ENCODE results near the gene ATL3. TPM values are rescaled to one million over a fixed set of nuclear protein-coding genes. Genes with fewer than 3 reads are reported as not detected.

ATL3 gene, protein sequence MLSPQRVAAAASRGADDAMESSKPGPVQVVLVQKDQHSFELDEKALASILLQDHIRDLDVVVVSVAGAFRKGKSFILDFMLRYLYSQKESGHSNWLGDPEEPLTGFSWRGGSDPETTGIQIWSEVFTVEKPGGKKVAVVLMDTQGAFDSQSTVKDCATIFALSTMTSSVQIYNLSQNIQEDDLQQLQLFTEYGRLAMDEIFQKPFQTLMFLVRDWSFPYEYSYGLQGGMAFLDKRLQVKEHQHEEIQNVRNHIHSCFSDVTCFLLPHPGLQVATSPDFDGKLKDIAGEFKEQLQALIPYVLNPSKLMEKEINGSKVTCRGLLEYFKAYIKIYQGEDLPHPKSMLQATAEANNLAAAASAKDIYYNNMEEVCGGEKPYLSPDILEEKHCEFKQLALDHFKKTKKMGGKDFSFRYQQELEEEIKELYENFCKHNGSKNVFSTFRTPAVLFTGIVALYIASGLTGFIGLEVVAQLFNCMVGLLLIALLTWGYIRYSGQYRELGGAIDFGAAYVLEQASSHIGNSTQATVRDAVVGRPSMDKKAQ
- 10 to 100 TPM; 41.9 to 42.1 TPM for total RNA-seq
- polyA plus RNA-seq = 21.5 TPM

DNA sequence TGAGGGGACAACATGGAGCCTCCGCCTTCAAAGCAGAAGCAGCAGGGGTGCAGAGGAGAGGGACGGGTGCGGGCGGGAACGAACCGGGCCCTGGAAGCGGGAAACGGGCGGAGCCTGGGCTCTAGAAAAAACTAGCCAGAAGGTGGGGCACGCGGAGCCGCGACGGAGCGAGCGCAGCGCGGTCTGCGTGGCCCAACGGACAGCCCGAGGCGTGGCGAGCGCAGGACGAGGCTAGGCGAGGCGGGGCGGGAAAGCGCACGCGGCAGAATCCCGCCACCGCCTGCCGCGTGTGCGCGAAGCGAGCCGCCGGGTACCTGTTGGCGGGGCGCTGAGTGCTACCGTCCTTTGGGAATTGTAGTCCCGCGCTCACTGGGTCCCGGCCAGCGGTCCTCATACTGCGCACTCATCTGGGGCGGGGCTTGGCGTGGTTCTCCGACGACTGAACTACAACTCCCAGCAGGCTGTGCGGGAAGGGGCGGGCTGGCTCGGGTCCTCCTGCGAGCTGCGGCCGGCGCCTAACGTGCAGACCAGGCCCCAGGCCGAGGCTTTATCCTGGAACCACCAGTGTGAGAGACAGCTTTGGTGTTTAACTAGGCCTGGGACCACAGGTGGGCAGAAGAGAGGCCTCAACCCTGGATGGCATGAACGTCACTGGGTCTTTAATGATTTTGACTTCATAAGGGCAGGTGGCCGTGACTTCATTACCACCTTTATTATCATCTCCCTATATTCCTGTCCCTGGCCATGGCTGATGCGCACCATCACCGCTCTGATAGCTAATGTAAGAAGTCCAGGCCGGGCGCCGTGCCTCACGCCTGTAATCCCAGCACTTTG is at the start of gene ATL3:
TSS of gene ATL3 (minus strand) at position 55 of the 834 bp plus-strand sequence. CDS start at position 14, 41 bp downstream.
- H3K27me3 Mint-ChIP-seq = no peaks in the 10 kb centered on the region
- H3K4me1 ChIP-seq (ENCODE audit: insufficient read depth, low read length) = peaks cover 24% of the 10 kb centered on the region

DNA sequence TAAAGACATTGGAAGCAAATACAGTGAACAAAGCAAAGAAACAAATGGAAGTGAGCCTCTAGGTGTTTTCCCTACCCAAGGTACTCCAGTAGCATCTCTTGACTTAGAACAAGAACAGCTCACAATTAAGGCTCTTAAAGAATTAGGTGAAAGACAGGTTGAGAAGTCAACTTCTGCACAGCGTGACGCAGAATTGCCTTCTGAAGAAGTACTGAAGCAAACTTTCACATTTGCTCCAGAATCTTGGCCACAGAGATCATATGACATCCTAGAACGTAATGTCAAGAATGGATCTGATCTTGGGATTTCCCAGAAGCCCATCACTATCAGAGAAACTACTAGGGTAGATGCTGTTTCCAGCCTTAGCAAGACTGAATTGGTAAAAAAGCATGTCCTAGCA is 49.4 kb upstream of the ATL3 start:
- CTCF ChIA-PET = no interaction called here
- no peaks in the 10 kb centered on the region for H3K27me3 Mint-ChIP-seq

More for the DNA sequence above, at the start of gene ATL3:
- peaks cover 22 to 44% (median 30%) of the 10 kb centered on the region in 3 donors for H3K4me1 Mint-ChIP-seq
- CTCF ChIA-PET = interaction anchor here (0.6 to 3.5 kb wide), 9 partner anchors 8 to 104 kb away, joined by 3 to 16 read pairs (median 4); partner anchors contain the start of genes RTN3 and ZFTA
- POLR2A ChIA-PET = interaction anchor here (1.0 to 2.8 kb wide), 4 partner anchors 10 to 790 kb away, joined by 3 to 19 read pairs (median 4); partner anchors contain the start of genes PLAAT4 and RTN3
- peak within 1 kb of the TSS; percentile 76 to 93 (median 88) for H3K27ac Mint-ChIP-seq
- H3K9me3 Mint-ChIP-seq = no peaks in the 10 kb centered on the region
- peak within 1 kb of the TSS; percentile 82 to 94 (median 86) for H3K4me3 Mint-ChIP-seq
- Histone ChIP-seq H3K27me3 (ENCODE audit: insufficient read depth, low read length, poor library complexity, severe bottlenecking) (no peaks in the 10 kb centered on the region), H3K9me3 (ENCODE audit: low read length) (no peaks in the 10 kb centered on the region), H3K4me3 (ENCODE audit: low read length) (peak within 1 kb of the TSS; percentile 79), H3K36me3 (ENCODE audit: insufficient read depth, low read length) (no peaks in the 10 kb centered on the region), H3K27ac (ENCODE audit: low read depth, low read length) (peak within 1 kb of the TSS; percentile 79)
- peak; percentile 90 to 95 (median 91) for DNase-seq
- H3K36me3 Mint-ChIP-seq = peaks cover 0 to 16% (median 5%) of the 10 kb centered on the region in 3 donors

DNA sequence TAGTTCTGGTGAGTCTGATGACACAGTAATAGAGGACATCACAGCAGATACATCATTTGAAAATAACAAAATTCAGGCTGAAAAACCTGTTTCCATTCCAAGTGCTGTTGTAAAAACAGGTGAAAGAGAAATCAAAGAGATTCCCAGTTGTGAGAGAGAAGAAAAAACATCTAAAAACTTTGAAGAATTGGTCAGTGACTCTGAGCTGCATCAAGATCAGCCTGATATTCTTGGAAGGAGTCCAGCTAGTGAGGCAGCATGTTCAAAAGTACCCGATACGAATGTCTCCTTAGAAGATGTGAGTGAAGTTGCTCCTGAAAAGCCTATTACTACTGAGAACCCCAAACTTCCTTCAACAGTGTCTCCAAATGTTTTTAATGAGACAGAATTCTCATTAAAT is 48.8 kb upstream of the ATL3 start:
- Mint-ChIP-seq H3K4me3 (no peak overlapping the region), H3K36me3 (peaks cover 0 to 7% (median 6%) of the 10 kb centered on the region in 3 donors), H3K4me1 (peaks cover 4 to 12% (median 8%) of the 10 kb centered on the region in 3 donors), H3K9me3 (no peaks in the 10 kb centered on the region), H3K27ac (no peak overlapping the region), H3K27me3 (no peaks in the 10 kb centered on the region)
- CTCF ChIA-PET = no interaction called here
- POLR2A ChIA-PET = no interaction called here
- no peak overlapping the region for H3K27ac ChIP-seq (ENCODE audit: low read depth, low read length)
- no peaks in the 10 kb centered on the region for H3K4me1 ChIP-seq (ENCODE audit: insufficient read depth, low read length)
- no peaks in the 10 kb centered on the region for H3K36me3 ChIP-seq (ENCODE audit: insufficient read depth, low read length)
- H3K27me3 ChIP-seq (ENCODE audit: insufficient read depth, low read length, poor library complexity, severe bottlenecking) = no peaks in the 10 kb centered on the region
- no peaks in the 10 kb centered on the region for H3K9me3 ChIP-seq (ENCODE audit: low read length)
- H3K4me3 ChIP-seq (ENCODE audit: low read length) = no peak overlapping the region
- DNase-seq = no peak

More for the DNA sequence above, 49.4 kb upstream of the ATL3 start:
- no peak for DNase-seq
- Histone ChIP-seq H3K27me3 (ENCODE audit: insufficient read depth, low read length, poor library complexity, severe bottlenecking) (no peaks in the 10 kb centered on the region), H3K4me3 (ENCODE audit: low read length) (no peak overlapping the region), H3K27ac (ENCODE audit: low read depth, low read length) (no peak overlapping the region), H3K4me1 (ENCODE audit: insufficient read depth, low read length) (no peaks in the 10 kb centered on the region), H3K36me3 (ENCODE audit: insufficient read depth, low read length) (no peaks in the 10 kb centered on the region), H3K9me3 (ENCODE audit: low read length) (no peaks in the 10 kb centered on the region)
- H3K36me3 Mint-ChIP-seq = peaks cover 0 to 6% (median 6%) of the 10 kb centered on the region in 3 donors
- POLR2A ChIA-PET = no interaction called here
- no peak overlapping the region for H3K27ac Mint-ChIP-seq
- H3K9me3 Mint-ChIP-seq = no peaks in the 10 kb centered on the region
- no peak overlapping the region for H3K4me3 Mint-ChIP-seq
- peaks cover 4 to 12% (median 8%) of the 10 kb centered on the region in 3 donors for H3K4me1 Mint-ChIP-seq

DNA sequence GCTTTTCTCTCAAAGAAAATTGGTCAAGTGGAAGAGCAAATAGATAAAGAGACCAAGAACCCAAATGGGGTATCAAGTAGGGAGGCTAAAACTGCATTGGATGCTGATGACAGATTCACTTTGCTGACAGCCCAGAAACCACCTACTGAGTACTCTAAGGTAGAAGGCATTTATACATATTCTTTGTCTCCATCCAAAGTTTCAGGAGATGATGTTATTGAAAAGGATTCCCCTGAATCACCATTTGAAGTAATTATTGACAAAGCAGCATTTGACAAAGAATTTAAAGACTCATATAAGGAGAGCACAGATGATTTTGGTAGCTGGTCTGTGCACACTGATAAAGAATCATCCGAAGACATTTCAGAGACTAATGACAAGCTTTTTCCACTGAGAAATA is 47.8 kb upstream of the ATL3 start:
- H3K36me3 Mint-ChIP-seq = peaks cover 0 to 8% (median 6%) of the 10 kb centered on the region in 3 donors
- no peaks in the 10 kb centered on the region for H3K9me3 Mint-ChIP-seq
- Histone ChIP-seq H3K36me3 (ENCODE audit: insufficient read depth, low read length) (no peaks in the 10 kb centered on the region), H3K4me1 (ENCODE audit: insufficient read depth, low read length) (no peaks in the 10 kb centered on the region), H3K27ac (ENCODE audit: low read depth, low read length) (no peak overlapping the region), H3K4me3 (ENCODE audit: low read length) (no peak overlapping the region), H3K9me3 (ENCODE audit: low read length) (no peaks in the 10 kb centered on the region), H3K27me3 (ENCODE audit: insufficient read depth, low read length, poor library complexity, severe bottlenecking) (no peaks in the 10 kb centered on the region)
- DNase-seq = no peak
- peaks cover 4 to 12% (median 8%) of the 10 kb centered on the region in 3 donors for H3K4me1 Mint-ChIP-seq
- H3K27me3 Mint-ChIP-seq = peaks cover 0 to 2% of the 10 kb centered on the region in 2 donors
- no peak overlapping the region for H3K4me3 Mint-ChIP-seq
- no peak overlapping the region for H3K27ac Mint-ChIP-seq
- ChIA-PET POLR2A (no interaction called here), CTCF (no interaction called here)

DNA sequence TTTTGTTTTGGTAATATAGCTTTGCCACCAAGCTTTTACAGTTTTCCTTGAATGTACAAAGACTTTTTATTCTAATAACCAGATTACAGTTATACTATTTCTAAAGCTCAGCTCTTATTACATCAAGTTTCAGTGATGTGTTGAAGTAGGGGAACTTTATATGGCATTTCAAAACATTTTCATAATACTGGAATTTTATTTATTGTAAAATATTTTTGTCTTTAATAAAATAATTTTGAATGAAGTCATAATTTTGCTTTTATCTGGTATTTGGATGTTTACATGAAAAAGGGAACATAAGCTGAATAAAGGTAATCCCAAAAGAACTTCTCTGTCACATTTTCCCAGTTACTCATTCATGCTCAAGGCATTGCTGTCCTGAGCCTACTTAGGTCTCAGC is 44.9 kb upstream of the ATL3 start:
- H3K27ac Mint-ChIP-seq = no peak overlapping the region
- H3K4me3 ChIP-seq (ENCODE audit: low read length) = no peak overlapping the region
- peaks cover 0 to 2% of the 10 kb centered on the region in 2 donors for H3K27me3 Mint-ChIP-seq
- H3K9me3 ChIP-seq (ENCODE audit: low read length) = no peaks in the 10 kb centered on the region
- peaks cover 0 to 8% (median 6%) of the 10 kb centered on the region in 3 donors for H3K36me3 Mint-ChIP-seq
- no peaks in the 10 kb centered on the region for H3K27me3 ChIP-seq (ENCODE audit: insufficient read depth, low read length, poor library complexity, severe bottlenecking)
- H3K27ac ChIP-seq (ENCODE audit: low read depth, low read length) = no peak overlapping the region
- H3K36me3 ChIP-seq (ENCODE audit: insufficient read depth, low read length) = no peaks in the 10 kb centered on the region
- H3K4me1 Mint-ChIP-seq = peaks cover 3 to 5% (median 4%) of the 10 kb centered on the region in 3 donors
- POLR2A ChIA-PET = no interaction called here
- CTCF ChIA-PET = interaction anchor here (1.8 kb wide), 1 partner anchor 23 kb away, joined by 7 read pairs; no protein-coding TSS in a partner anchor
- no peaks in the 10 kb centered on the region for H3K9me3 Mint-ChIP-seq
- H3K4me1 ChIP-seq (ENCODE audit: insufficient read depth, low read length) = no peaks in the 10 kb centered on the region
- DNase-seq = no peak
- H3K4me3 Mint-ChIP-seq = no peak overlapping the region

DNA sequence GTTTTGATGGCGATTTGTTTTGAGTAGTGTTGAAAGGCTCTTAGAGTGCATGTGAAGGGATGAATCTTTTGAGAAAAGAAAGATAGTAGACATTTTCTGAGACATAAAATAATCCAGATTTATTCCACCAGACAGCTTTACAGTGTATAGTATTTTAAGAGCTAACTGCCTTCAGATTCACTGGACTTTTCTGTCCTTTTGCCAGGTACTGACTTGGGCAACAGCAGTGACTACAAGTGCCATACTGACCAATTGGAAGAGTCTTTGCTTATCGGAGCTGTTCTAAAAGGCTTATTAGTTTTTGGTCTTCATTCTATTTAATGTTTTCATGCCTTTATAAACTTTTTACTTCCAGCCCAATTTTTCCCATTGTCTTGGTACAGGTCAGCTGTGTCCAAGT is 42.6 kb upstream of the ATL3 start:
- H3K27ac Mint-ChIP-seq = peak overlapping the region in 1 of 8 donors; percentile 10
- peaks cover 0 to 2% of the 10 kb centered on the region in 2 donors for H3K27me3 Mint-ChIP-seq
- no peak for DNase-seq
- Histone ChIP-seq H3K36me3 (ENCODE audit: insufficient read depth, low read length) (no peaks in the 10 kb centered on the region), H3K27me3 (ENCODE audit: insufficient read depth, low read length, poor library complexity, severe bottlenecking) (no peaks in the 10 kb centered on the region), H3K27ac (ENCODE audit: low read depth, low read length) (no peak overlapping the region), H3K4me1 (ENCODE audit: insufficient read depth, low read length) (no peaks in the 10 kb centered on the region), H3K4me3 (ENCODE audit: low read length) (no peak overlapping the region), H3K9me3 (ENCODE audit: low read length) (no peaks in the 10 kb centered on the region)
- ChIA-PET POLR2A (no interaction called here), CTCF (interaction anchor here (1.1 to 1.7 kb wide), 2 partner anchors 24 to 31 kb away, joined by 3 to 5 read pairs; no protein-coding TSS in a partner anchor)
- peaks cover 0 to 4% (median 2%) of the 10 kb centered on the region in 3 donors for H3K36me3 Mint-ChIP-seq
- no peak overlapping the region for H3K4me3 Mint-ChIP-seq
- no peaks in the 10 kb centered on the region for H3K9me3 Mint-ChIP-seq
- peaks cover 0 to 11% (median 4%) of the 10 kb centered on the region in 3 donors for H3K4me1 Mint-ChIP-seq

DNA sequence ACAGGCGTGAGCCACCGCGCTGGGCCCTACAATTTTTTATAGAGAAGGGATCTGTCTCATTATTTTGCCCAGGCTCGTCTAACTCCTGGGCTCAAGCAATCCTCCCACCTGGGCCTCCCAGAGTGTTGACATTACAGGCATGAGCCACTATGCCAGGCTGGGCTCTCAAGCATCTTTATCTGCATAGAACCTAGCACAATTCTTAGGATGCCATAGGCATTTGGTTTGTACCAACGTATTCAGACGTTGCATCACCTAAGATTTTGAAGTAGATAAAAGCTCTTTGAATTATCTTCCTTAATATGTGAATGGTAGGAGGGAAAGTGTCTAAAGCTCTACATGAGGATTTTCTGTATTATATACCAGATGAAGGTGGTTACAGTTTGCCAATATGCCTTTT is 40.7 kb upstream of the ATL3 start:
- Histone ChIP-seq H3K36me3 (ENCODE audit: insufficient read depth, low read length) (no peaks in the 10 kb centered on the region), H3K4me1 (ENCODE audit: insufficient read depth, low read length) (no peaks in the 10 kb centered on the region), H3K4me3 (ENCODE audit: low read length) (no peak overlapping the region), H3K27me3 (ENCODE audit: insufficient read depth, low read length, poor library complexity, severe bottlenecking) (no peaks in the 10 kb centered on the region), H3K27ac (ENCODE audit: low read depth, low read length) (no peak overlapping the region), H3K9me3 (ENCODE audit: low read length) (no peaks in the 10 kb centered on the region)
- no peaks in the 10 kb centered on the region for H3K9me3 Mint-ChIP-seq
- no peak for DNase-seq
- peaks cover 0 to 2% (median 0%) of the 10 kb centered on the region in 3 donors for H3K36me3 Mint-ChIP-seq
- H3K4me3 Mint-ChIP-seq = no peak overlapping the region
- peaks cover 0 to 15% (median 1%) of the 10 kb centered on the region in 3 donors for H3K4me1 Mint-ChIP-seq
- ChIA-PET CTCF (interaction anchor here (0.9 kb wide), 1 partner anchor 12 kb away, joined by 3 read pairs; no protein-coding TSS in a partner anchor), POLR2A (no interaction called here)
- peaks cover 0 to 2% of the 10 kb centered on the region in 2 donors for H3K27me3 Mint-ChIP-seq
- H3K27ac Mint-ChIP-seq = peak overlapping the region in 1 of 8 donors; percentile 73

Measured in CD8-positive, alpha-beta memory T cell (primary cell).